HepG2 (cell line): ENCODE results near the gene VAV2. TPM values are rescaled to one million over a fixed set of nuclear protein-coding genes. Genes with fewer than 3 reads are reported as not detected.

ENCODE experiments used
- ASH2L ChIP-seq: fragments of 300-600, 200-600 bp; sonication (generic); IDR thresholded peaks from 2 replicates; pipeline ENCODE4 v1.7.0; 2017; ENCODE audit warnings: low read depth, mild to moderate bottlenecking, moderate library complexity, mixed read lengths, low read length; ENCODE audit not compliant: insufficient read length
- CCDC6 ChIP-seq: sonication (generic); formaldehyde crosslinking; IDR thresholded peaks from 2 replicates; pipeline ENCODE4 v1.8.1; 2022; ENCODE audit warnings: mild to moderate bottlenecking, missing genetic modification reagents, moderate library complexity
- CENPT ChIP-seq: sonication (generic); formaldehyde crosslinking; IDR thresholded peaks from 2 replicates; pipeline ENCODE4 v1.8.0; 2022; ENCODE audit warnings: low read depth, mild to moderate bottlenecking, moderate library complexity, missing genetic modification reagents
- DZIP1 ChIP-seq: sonication (generic); formaldehyde crosslinking; IDR thresholded peaks from 2 replicates; pipeline ENCODE4 v1.5.0; 2020; ENCODE audit warnings: mild to moderate bottlenecking, missing genetic modification reagents
- GMEB1 ChIP-seq: sonication (generic); formaldehyde crosslinking; IDR thresholded peaks from 2 replicates; pipeline ENCODE4 v1.5.1; 2020; ENCODE audit warnings: missing genetic modification reagents, mild to moderate bottlenecking, borderline replicate concordance
- MAFK ChIP-seq, 2 experiments: IDR thresholded peaks in 1 of 2; conservative IDR thresholded peaks in 1 of 2; 2 replicates each; pipeline ENCODE4 v1.6.1; 2011; ENCODE audit warnings: improper control_type of control experiment in 2 of 2, low read length in 2 of 2
- NR2F1 ChIP-seq, 2 experiments: fragments of 450-650 bp in 1 of 2; formaldehyde crosslinking in 1 of 2; IDR thresholded peaks; 2 replicates each; pipeline versions ENCODE4 v1.5.0 to v1.6.1; 2016 to 2020; ENCODE audit warnings: mild to moderate bottlenecking in 1 of 2, missing compliant biosample characterization in 1 of 2, missing genetic modification reagents in 1 of 2, moderate library complexity in 1 of 2
- PATZ1 ChIP-seq: sonication (generic); formaldehyde crosslinking; IDR thresholded peaks from 2 replicates; pipeline ENCODE4 v1.4.0; 2020; ENCODE audit warnings: missing genetic modification reagents
- PHF8 ChIP-seq: sonication (generic); formaldehyde crosslinking; IDR thresholded peaks from 2 replicates; pipeline ENCODE4 v1.5.0; 2020; ENCODE audit warnings: missing genetic modification reagents
- PRDM10 ChIP-seq: sonication (generic); formaldehyde crosslinking; IDR thresholded peaks from 2 replicates; pipeline ENCODE4 v1.4.0; 2020; ENCODE audit warnings: low read depth, missing genetic modification reagents
- TFE3 ChIP-seq: IDR thresholded peaks from 2 replicates; pipeline ENCODE4 v1.6.1; 2016
- ZNF224 ChIP-seq: sonication (generic); formaldehyde crosslinking; IDR thresholded peaks from 2 replicates; pipeline ENCODE4 v1.5.0; 2020; ENCODE audit warnings: mild to moderate bottlenecking, missing genetic modification reagents
- ZNF678 ChIP-seq: sonication (generic); formaldehyde crosslinking; IDR thresholded peaks from 2 replicates; pipeline ENCODE4 v1.4.0; 2020; ENCODE audit warnings: mild to moderate bottlenecking, missing genetic modification reagents
- ZZZ3 ChIP-seq: sonication (generic); formaldehyde crosslinking; IDR thresholded peaks from 2 replicates; pipeline ENCODE4 v1.4.0; 2020; ENCODE audit warnings: missing genetic modification reagents, mild to moderate bottlenecking, borderline replicate concordance
- polyA plus RNA-seq, 8 experiments: library from polyadenylated mRNA; depleted of rRNA in 3 of 8; stranded (reverse) in 7 of 8; unstranded in 1 of 8; fragments of >200 nt; fragmentation: Illumina TruSeq in 4 of 8; extraction: Trizol in 4 of 8; gene quantifications; 2 replicates each; pipeline versions ENCODE4 v1.2.1 to v1.2.3, GENCODE V29; 2011 to 2016; ENCODE audit warnings: low read depth in 4 of 8, missing spikeins in 1 of 8, mixed read lengths in 1 of 8; ENCODE audit not compliant: insufficient read depth in 1 of 8
- total RNA-seq, 5 experiments: library from RNA; depleted of rRNA; stranded (reverse); fragments of >200 nt; fragmentation: Illumina TruSeq; extraction: Trizol; gene quantifications; 2 replicates each; pipeline ENCODE4 v1.2.3, GENCODE V29; 2016; ENCODE audit warnings: low read depth in 1 of 5

Gene VAV2
- total and polyA plus RNA-seq, 2 of the 13 experiments (the other 11 are each of a cell fraction or from before 2014, with no cell fraction given), result 22.5 to 22.9 TPM

- peak; percentile 90; the same call in 1 of the 2 replicates for TF ChIP-seq DZIP1 (CRISPR knock-in tag)
- TF ChIP-seq CCDC6 (CRISPR knock-in tag), result 0 out of 2 replicates have a peak, but pooled peaks have one; percentile 23
- peak; percentile 21 for TF ChIP-seq ASH2L
- no peak for TF ChIP-seq MAFK (conservative IDR thresholded peaks at IDR 0.05 in 1 of 2, IDR thresholded peaks at IDR 0.05 in 1 of 2; ENCODE audit: low read length in 2 of 2)
- TF ChIP-seq PATZ1 (CRISPR knock-in tag), result peak; percentile 84
- TF ChIP-seq ZNF224 (CRISPR knock-in tag), result 0 out of 2 replicates have a peak, but pooled peaks have one; percentile 27
- TF ChIP-seq GMEB1 (CRISPR knock-in tag), result peak; percentile 63
- 0 out of 2 replicates have a peak, but pooled peaks have one; percentile 40 for TF ChIP-seq TFE3 (CRISPR knock-in tag)
- peak; percentile 27 to 43; a peak in 1 of 4 replicates for TF ChIP-seq NR2F1 (CRISPR knock-in tag; IDR thresholded peaks at IDR 0.05)
- peak; percentile 45; the same call in 1 of the 2 replicates for TF ChIP-seq PRDM10 (CRISPR knock-in tag)
- 0 out of 2 replicates have a peak, but pooled peaks have one; percentile 53 for TF ChIP-seq ZNF678 (CRISPR knock-in tag)
- TF ChIP-seq ZZZ3 (CRISPR knock-in tag), result 0 out of 2 replicates have a peak, but pooled peaks have one; percentile 47
- peak; percentile 81 for TF ChIP-seq PHF8
- 0 out of 2 replicates have a peak, but pooled peaks have one; percentile 58 for TF ChIP-seq CENPT (CRISPR knock-in tag)
Observed at GRCh38 chr9:133992780-133993634, 883 bp upstream of the VAV2 start (continued).
